B cell (primary cell): ENCODE measurements around the gene PHRF1. TPM values are rescaled to one million over a fixed set of nuclear protein-coding genes. Genes with fewer than 3 reads are reported as not detected.
A peak's percentile ranks its signal among the peaks of the same experiment; 100 is the strongest.

Source experiments
- ATAC-seq: fragments of 200-7000 bp; cut with Tn5 transposase; one replicate; pipeline ENCODE4 v1.10.0; 2021; ENCODE audit warnings: low read depth, mild to moderate bottlenecking, moderate number of reproducible peaks, moderate library complexity
- CTCF ChIA-PET: fragments of 350-600 bp; sonication (Branson Sonifier 250); formaldehyde crosslinking; loops from one replicate; lab custom pipeline; 2021; ENCODE audit warnings: antibody characterized with exemption, inconsistent platforms; lab: Charles Lee
- POLR2A ChIA-PET: fragments of 350-600 bp; sonication (Branson Sonifier 250); formaldehyde crosslinking; loops from one replicate; lab custom pipeline; 2021; ENCODE audit warnings: antibody characterized with exemption; lab: Charles Lee
- DNase-seq: peaks from one replicate; pipeline ENCODE4 v3.0.0; 2013
- H2AFZ ChIP-seq: 2 replicates; pipeline ENCODE4 v1.6.1; 2012; ENCODE audit warnings: mild to moderate bottlenecking, low read depth, low read length; ENCODE audit not compliant: insufficient read depth, poor library complexity, severe bottlenecking
- H3K27ac ChIP-seq, 2 donors: 1 replicate in 1 of 2; 2 replicates in 1 of 2; pipeline ENCODE4 v1.5.1; 2012 to 2013; ENCODE audit warnings: low read length in 2 of 2, mild to moderate bottlenecking in 2 of 2, moderate library complexity in 1 of 2
- H3K27me3 ChIP-seq, 4 experiments: fragments of 200-600 bp in 1 of 4; sonication (generic) in 1 of 4; replicated peaks in 1 of 4; 1 replicate in 2 of 4; 2 replicates in 2 of 4; pipeline versions ENCODE4 v1.6.1 to v1.7.0; 2013 to 2016; ENCODE audit warnings: low read length in 3 of 4, mild to moderate bottlenecking in 2 of 4, mixed read lengths in 1 of 4, moderate library complexity in 1 of 4; ENCODE audit not compliant: insufficient read depth in 4 of 4, control insufficient read depth in 3 of 4; ENCODE audit errors: control extremely low read depth in 1 of 4
- H3K36me3 ChIP-seq, 2 experiments: replicated peaks in 1 of 2; 1 replicate in 1 of 2; 2 replicates in 1 of 2; pipeline versions ENCODE4 v1.6.1 to v1.7.1; 2013; ENCODE audit warnings: low read length in 1 of 2; ENCODE audit not compliant: insufficient read depth in 2 of 2, control insufficient read depth in 1 of 2; ENCODE audit errors: control extremely low read depth in 1 of 2, extremely low read depth in 1 of 2
- H3K4me1 ChIP-seq, 2 donors: fragments of 200-600 bp in 1 of 2; sonication (generic) in 1 of 2; 1 replicate in 1 of 2; 2 replicates in 1 of 2; pipeline versions ENCODE4 v1.5.1 to v1.6.1; 2013 to 2017; ENCODE audit warnings: low read length in 2 of 2; ENCODE audit not compliant: control insufficient read depth in 2 of 2, insufficient read depth in 2 of 2
- H3K4me2 ChIP-seq: replicated peaks from 2 replicates; pipeline ENCODE3; 2012; ENCODE audit warnings: mild to moderate bottlenecking, low read depth, low read length; ENCODE audit not compliant: poor library complexity, severe bottlenecking
- H3K4me3 ChIP-seq, 5 experiments: fragments of 200-600 bp in 1 of 5; sonication (generic) in 1 of 5; 1 replicate in 3 of 5; 2 replicates in 2 of 5; pipeline versions ENCODE4 v1.5.1 to v1.7.0; 2011 to 2016; ENCODE audit warnings: low read length in 4 of 5, mild to moderate bottlenecking in 4 of 5, low read depth in 2 of 5, control low read depth in 1 of 5, moderate library complexity in 1 of 5; ENCODE audit not compliant: insufficient read depth in 1 of 5; ENCODE audit errors: control extremely low read depth in 1 of 5, extremely low read depth in 1 of 5
- H3K79me2 ChIP-seq: fragments of 200-600 bp; sonication (generic); one replicate; pipeline ENCODE4 v1.6.0; 2016; ENCODE audit warnings: low read length; ENCODE audit not compliant: control insufficient read depth, insufficient read depth
- H3K9ac ChIP-seq: fragments of 200-600 bp; sonication (generic); 2 replicates; pipeline ENCODE4 v1.6.1; 2017; ENCODE audit warnings: mild to moderate bottlenecking, low read length, moderate library complexity
- H3K9me3 ChIP-seq, 3 donors: one replicate each; pipeline versions ENCODE4 v1.6.1 to v1.7.1; 2013; ENCODE audit warnings: low read length in 2 of 3; ENCODE audit not compliant: control insufficient read depth in 2 of 3, insufficient read depth in 1 of 3; ENCODE audit errors: control extremely low read depth in 1 of 3
- H4K20me1 ChIP-seq: 2 replicates; pipeline ENCODE4 v1.6.0; 2012; ENCODE audit warnings: mild to moderate bottlenecking, low read length; ENCODE audit not compliant: insufficient read depth, control insufficient read depth, poor library complexity, severe bottlenecking
- H3K27ac Mint-ChIP-seq: one replicate; pipeline ENCODE4 v1.8.0; 2021; ENCODE audit warnings: mixed read lengths
- H3K27me3 Mint-ChIP-seq: one replicate; pipeline ENCODE4 v1.8.0; 2021; ENCODE audit warnings: mixed read lengths
- H3K4me1 Mint-ChIP-seq: one replicate; pipeline ENCODE4 v1.8.0; 2021; ENCODE audit warnings: mixed read lengths
- H3K4me3 Mint-ChIP-seq: one replicate; pipeline ENCODE4 v1.8.0; 2021; ENCODE audit warnings: mixed read lengths
- H3K9me3 Mint-ChIP-seq: one replicate; pipeline ENCODE4 v1.8.0; 2022; ENCODE audit warnings: mixed read lengths; ENCODE audit not compliant: insufficient read depth
- CTCF ChIP-seq: fragments of 200-600 bp; IDR thresholded peaks from one replicate; pipeline ENCODE4 v1.8.0; 2022; ENCODE audit warnings: antibody characterized with exemption, mild to moderate bottlenecking
- EZH2 ChIP-seq: IDR thresholded peaks from 2 replicates; pipeline ENCODE4 v1.6.1; 2012; ENCODE audit warnings: borderline replicate concordance, low read depth, mild to moderate bottlenecking, moderate library complexity, low read length; ENCODE audit not compliant: insufficient read depth, poor library complexity, severe bottlenecking
- WGBS: methylation state at CpG from one replicate; pipeline ENCODE4 v1.1.5; 2013; ENCODE audit warnings: missing lambda C conversion rate; ENCODE audit not compliant: insufficient coverage; 5-methylcytosine and 5-hydroxymethylcytosine counted together
- intact Hi-C: fragments of 100-400 bp; cut with micrococcal nuclease; formaldehyde crosslinking; loops from one replicate; pipeline ENCODE4 v1.10.0; 2022
- polyA plus RNA-seq: library from polyadenylated mRNA; depleted of rRNA; stranded (reverse); fragments of >200 nt; gene quantifications from 2 replicates; pipeline ENCODE4 v1.2.3, GENCODE V29; 2012
- total RNA-seq, 2 donors: library from RNA; stranded (reverse); fragments of 120-200 nt in 1 of 2; gene quantifications; 1 replicate in 1 of 2; 2 replicates in 1 of 2; pipeline versions ENCODE4 v1.2.3 to v1.2.4, GENCODE V29; 2013 to 2022

The PHRF1 gene
- total and polyA plus RNA-seq, 2 donors (not counting 1 experiment from before 2014, with no cell fraction given) = 22.3 to 57.9 TPM

DNA sequence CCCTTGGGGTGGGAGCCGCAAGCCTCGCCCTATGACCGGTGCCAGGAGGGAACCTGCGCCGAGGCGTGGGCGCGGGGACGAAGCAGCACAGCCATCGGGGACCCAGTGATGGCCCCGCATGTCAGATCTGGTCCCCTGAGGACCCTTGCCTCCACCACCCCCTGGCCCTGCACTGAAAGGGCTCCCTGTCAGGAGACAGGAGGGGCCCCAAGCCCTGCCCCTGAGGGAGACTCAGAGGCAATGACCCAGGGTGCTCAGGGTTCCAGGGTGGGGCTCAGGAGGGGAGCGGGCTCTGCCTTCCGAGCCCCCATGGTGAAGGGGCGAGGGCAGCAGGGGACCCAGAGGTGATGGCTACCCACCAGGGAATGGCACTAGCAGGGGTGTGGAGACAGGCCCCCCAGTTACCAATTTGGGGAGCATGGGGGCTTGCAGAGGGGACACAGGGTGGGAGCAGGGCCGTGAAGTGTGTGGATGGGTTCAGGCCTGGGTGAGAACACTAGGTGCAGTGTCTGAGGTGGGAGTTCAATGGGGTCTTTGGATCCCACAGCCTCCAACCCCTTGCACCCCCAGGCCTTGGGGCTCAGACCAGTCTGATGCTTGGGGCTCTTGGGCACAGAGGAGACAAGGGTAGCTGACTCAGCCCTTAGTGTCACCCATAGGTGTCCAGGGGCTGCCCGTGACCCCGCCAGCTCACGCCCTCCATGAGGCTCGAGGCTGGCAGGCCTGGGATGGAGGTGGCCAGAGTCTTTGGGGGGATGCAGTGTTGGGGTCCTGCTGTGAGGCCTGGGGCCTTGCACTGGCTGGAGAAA lies 38.4 kb upstream of the PHRF1 start:
- Mint-ChIP-seq H3K9me3 (no peaks in the 10 kb centered on the region), H3K27ac (peak overlapping the region; percentile 99), H3K27me3 (no peaks in the 10 kb centered on the region), H3K4me1 (peaks cover 22% of the 10 kb centered on the region), H3K4me3 (peak overlapping the region; percentile 97)
- Histone ChIP-seq H3K27ac (peak overlapping the region; percentile 99), H3K79me2 (peaks cover 47% of the 10 kb centered on the region), H4K20me1 (peaks cover 18% of the 10 kb centered on the region), H3K36me3 (peaks cover 0 to 11% of the 10 kb centered on the region in 2 experiments), H3K9me3 (no peaks in the 10 kb centered on the region), H3K9ac (peak overlapping the region; percentile 86), H2AFZ (peak overlapping the region; percentile 79), H3K4me3 (peak overlapping the region in 4 of 5 experiments; percentile 68 to 80 (median 72)), H3K27me3 (no peaks in the 10 kb centered on the region), H3K4me2 (peak overlapping the region; percentile 99), H3K4me1 (peaks cover 17 to 35% of the 10 kb centered on the region in 2 donors)
- 31% methylated on average over 18 of the region's 19 CpGs for WGBS
- CTCF ChIA-PET = interaction anchor here (1.1 to 1.6 kb wide), 4 partner anchors 17 to 188 kb away, joined by 3 to 6 read pairs (median 4); no protein-coding TSS in a partner anchor
- no peak for DNase-seq
- intact Hi-C loops = loop anchor here (1.0 to 5.0 kb wide), 10 partner anchors 20 to 769 kb away; partner anchors contain the start of genes BET1L, DEAF1, LMNTD2 and PHRF1
- no peak for TF ChIP-seq CTCF
- TF ChIP-seq EZH2 = no peak
- POLR2A ChIA-PET = interaction anchor here (0.7 to 3.0 kb wide), 9 partner anchors 22 to 331 kb away, joined by 3 to 26 read pairs (median 11); partner anchors contain the start of genes BET1L, DEAF1, IRF7 and LMNTD2
- ATAC-seq = no peak
